Frontal cortex (tissue), 4 donors: ENCODE data around the gene ANKRD33B. TPM values are rescaled to one million over a fixed set of nuclear protein-coding genes. Genes with fewer than 3 reads are reported as not detected.
"Not testable (repeated sequence)": the region's sequence is repeated elsewhere in the genome, so short reads cannot be mapped to it uniquely, and the experiment has no call there.

Experiments
- DNase-seq, 2 donors: peaks; one replicate each; pipeline ENCODE4 v3.0.0; 2012; ENCODE audit warnings: low spot score in 2 of 2
- FAIRE-seq: peaks from 2 replicates; lab custom pipeline; 2012; peaks lifted over from hg19 to GRCh38; lab: Jason Lieb, UNC
- total RNA-seq: library from RNA; depleted of rRNA; stranded (reverse); fragments of >200 nt; gene quantifications from one replicate; pipeline ENCODE4 v1.2.3, GENCODE V29; 2014
- donor health status: control.
- donor health status: control.
- donor health status: control.

ANKRD33B gene
- total RNA-seq, 1 donor from 2014 or later, result 1.6 TPM

DNA sequence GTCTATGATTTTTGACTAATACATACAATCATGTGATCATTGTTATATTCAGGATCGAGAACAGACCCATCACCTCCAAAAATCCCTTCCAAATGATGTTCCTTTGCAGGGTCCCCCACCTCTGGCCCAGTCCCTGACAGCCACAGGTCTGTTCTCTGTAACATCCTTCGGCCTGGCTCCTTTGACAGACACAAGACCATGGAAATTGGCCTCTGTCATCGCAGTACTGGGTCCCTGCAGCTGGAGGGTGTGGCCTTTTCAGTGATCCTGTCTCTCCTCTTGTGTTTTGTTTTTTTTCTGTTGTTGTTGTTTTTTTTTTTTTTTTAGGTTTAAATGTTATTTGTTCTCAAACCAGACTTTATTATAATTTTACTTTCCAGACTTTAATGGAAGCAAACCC, 27.4 kb upstream of the ANKRD33B start:
- FAIRE-seq, result no peak
- DNase-seq, result no peak

DNA sequence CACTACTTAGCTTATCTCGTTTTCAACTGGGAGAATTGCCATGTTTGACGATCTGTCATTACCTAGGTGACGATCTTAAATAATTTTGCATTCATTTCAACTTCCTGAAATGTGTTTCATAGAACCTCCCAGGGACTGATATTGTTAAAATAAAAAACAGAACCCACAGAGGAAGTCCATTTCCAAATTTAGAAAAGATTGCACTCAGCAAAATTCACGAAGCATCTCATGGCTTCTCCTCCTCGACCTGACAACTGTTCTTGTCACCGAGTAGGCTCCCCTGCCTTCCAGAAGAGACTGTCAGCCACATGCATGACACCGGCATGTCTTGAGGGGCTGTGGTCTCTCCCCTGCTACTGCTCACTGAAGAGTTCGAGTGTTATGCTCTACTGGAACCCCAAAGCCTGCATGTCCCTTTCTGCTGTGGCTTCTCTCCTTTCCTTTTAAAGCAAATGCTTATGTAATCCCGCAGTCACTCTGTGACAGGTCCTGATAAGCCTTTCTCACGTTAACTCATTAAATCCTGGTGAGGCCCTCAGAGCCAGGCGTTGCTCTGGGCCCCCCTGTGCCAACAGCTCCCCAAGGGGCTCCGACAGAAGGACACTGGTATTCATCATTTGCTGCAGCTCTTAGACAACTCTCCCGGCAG, 26.8 kb upstream of the ANKRD33B start:
- DNase-seq (no peak), FAIRE-seq (no peak)

DNA sequence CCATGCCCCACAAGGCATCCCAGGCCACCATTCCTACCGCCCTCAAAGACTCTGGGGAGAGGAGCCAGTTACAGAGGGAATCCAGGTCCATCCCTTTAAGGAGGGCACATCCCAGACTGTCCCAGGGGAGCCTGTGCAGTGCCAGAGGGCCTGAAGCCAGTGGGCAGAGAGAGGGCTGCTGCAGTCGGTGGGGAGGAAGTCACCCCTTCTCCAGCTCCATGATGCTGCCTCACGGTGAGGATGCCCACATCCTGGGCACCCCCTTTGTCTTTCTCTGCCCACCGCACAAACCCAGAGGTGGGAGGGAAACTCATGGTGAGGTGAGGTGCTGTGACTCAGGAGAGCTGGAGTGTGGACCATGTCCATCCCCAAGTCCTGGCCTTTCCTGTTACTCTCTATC, 26.2 kb upstream of the ANKRD33B start:
- DNase-seq, result no peak
- FAIRE-seq, result no peak

DNA sequence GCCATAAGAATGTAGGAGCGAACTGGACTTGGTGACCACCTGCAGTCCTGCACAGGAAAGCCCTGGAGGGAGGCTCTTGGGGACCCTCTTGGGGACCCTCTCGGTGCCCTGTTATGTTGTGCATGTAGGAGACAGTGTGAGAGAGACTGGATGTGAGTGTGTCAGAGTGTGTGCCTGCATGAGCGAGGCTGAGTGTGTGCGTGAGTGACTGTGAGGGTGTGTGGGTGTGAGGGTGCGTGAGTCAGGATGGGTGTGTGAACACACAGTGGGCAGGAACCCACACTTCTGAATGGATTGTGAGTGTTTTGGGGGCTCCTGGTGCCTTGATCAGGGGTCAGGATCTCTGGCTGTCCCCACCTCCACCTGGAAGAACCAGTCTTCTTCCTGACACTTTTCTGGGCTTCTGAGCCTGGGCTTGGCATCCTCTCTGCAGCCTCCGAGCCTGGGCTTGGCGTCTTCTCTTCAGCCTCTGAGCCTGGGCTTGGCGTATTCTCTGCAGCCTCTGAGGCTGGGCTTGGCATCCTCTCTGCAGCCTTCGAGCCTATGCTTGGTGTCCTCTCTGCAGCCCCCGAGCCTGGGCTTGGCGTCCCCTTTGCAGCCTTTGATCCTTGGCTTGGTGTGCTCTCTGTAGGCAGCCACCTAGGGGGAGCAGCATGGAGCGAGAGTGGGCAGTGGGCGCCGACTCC, 25.6 kb upstream of the ANKRD33B start:
- DNase-seq (no peak), FAIRE-seq (no peak)

DNA sequence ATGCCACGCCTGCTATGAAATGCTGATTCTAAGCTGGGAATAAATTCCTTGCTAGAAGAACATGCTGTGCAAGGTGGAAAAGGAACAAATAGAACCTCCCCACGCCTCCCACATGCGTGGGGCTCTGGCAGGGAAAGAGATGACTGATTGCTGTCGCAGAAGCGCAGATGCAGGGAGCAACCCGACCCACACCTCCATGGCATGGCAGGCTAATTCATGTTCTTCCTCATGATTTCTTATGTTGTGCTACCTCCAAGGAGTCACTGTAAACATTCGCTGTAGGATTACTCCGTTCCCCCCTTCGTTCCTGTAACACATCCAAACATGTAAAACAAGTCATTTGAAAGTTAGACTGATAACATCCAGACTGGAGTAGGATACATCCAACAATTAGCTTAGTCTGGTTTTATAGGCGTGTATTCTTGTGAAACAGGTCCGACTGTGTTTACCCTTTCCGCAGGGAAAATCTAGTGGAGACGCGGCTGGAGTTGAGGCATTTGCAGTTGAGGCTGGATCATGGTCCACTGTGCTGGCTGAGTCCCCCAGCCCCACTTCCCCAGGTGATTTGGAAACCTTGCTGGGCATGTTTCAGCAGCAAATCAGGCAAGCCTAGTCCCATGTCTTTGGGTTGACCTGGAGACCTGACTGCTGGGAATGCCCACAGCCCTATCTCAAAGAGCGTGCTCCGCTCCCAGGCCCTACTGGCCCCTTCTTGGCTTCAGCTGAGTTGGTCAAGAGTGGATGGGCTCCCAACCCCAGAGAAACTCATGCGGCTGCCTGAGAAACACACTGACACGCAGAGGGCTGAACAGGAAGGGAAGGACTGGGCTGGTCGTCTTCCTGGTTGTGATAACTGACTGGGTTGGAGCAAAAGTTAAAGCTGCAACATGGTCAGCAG, 24.8 kb upstream of the ANKRD33B start:
- no peak for DNase-seq
- no peak for FAIRE-seq

DNA sequence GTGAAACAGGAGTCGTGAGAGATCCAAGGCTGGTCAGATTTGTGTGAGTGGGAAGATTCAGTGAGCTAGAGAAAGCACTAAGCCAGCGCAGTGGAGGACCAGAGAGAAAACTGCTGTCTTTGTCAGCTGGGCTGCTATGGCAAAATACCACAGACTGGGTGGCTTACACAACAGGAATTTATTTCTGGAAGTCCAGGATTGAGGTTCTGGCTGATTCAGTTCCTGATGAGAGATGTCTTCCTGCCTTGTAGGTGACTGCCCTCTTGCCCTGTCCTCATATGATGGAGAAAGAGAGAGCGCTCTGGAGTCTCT, 24.2 kb upstream of the ANKRD33B start:
- FAIRE-seq, result no peak
- no peak for DNase-seq

DNA sequence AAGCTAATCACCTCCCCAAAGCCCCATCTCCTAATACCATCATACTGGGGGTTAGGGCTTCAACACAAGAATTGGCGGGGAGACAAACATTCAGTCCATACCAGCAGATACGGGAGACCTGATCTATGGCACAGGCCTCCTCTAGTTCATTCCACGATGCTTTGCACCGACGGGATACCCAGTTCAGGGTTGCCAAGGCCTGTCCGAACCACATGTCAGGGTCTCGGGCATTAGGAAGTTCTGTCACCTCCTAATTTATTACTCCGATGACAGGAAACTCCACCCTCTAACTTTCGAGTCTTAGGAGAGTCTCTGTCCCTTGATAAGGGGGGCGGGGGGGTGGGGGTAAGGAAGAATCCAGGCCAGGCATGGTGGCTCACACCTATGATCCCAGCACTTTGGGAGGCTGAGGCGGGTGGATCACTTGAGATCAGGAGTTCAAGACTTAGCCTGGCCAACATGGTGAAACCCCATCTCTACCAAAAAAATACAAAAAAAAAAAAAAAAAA, 23.8 kb upstream of the ANKRD33B start:
- DNase-seq (no peak), FAIRE-seq (no peak)

DNA sequence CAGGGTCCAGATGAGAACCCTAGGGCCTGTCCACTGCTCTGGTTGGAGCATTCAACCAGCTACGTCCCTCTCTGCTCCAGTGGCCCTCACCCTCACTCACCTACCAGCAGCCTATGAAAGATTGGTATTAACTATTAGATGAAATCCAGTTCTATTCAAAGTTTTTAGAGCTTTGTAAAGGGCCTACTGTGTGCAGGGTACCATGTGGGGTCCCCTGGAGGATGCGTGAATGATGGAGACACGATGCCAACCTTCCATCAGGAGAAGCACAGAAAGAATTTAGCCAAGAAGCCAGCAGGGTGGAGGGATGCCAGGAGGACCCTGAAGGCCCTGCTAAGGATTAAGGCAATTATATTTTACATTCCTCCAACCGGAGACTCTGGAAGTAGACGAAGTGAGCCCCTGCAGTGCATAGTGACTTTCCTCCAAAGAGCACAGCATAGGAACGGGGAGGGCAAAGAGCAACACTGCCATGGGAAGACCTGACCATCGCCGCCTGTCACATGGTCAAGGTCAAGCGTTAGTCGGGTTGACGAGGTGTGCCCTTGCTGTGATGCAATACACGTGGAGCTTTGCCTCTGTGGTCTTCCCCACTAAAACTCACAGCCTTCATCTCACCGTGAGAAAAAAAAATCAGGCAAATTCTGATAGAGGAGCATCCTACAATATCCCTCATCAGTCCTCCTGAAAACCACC, 22.8 kb upstream of the ANKRD33B start:
- FAIRE-seq (no peak), DNase-seq (no peak)

DNA sequence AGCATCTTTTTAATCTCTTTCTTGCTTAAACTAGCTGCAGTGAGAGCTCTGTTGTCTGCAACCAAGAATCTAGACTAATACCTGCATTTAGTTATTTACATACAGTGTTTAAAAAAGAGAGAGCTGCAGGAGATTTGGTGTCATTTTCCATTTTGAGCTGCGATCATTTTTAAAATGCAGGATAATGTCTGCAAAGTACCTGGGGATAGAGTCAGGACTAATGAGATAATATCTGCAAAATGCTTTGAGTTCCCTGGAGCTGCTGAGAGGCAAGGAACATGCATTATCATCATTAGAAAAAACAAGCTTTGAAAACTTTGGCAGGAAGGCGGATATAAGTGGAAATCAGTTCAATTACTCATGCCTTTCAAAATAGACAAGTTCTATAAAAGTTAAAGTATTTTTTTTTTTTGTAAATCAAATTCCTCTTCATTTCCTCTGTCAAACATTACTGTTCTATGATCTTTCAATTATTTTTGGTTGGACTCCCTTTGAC, 21.8 kb upstream of the ANKRD33B start:
- FAIRE-seq, result no peak
- DNase-seq, result no peak

DNA sequence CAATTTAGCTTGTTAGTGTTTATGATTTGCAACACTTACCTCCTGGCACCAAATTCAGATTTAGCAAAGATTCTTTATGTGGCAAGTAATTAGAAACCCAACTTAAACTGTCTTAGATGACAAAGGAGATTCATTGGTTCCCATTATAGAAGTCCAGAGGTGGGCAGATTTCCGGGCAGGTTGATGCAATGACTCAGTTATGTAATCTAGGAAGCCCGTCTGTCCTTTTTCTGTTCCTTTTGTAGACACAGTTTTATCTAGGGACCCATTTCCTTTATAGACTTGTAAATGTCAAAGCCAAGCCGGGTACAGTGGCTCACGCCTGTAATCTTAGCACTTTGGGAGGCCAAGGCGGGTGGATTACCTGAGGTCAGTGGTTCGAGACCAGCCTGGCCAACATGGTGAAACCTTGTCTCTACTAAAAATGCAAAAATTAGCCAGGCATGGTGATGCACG, 20.3 kb upstream of the ANKRD33B start:
- FAIRE-seq, result no peak

DNA sequence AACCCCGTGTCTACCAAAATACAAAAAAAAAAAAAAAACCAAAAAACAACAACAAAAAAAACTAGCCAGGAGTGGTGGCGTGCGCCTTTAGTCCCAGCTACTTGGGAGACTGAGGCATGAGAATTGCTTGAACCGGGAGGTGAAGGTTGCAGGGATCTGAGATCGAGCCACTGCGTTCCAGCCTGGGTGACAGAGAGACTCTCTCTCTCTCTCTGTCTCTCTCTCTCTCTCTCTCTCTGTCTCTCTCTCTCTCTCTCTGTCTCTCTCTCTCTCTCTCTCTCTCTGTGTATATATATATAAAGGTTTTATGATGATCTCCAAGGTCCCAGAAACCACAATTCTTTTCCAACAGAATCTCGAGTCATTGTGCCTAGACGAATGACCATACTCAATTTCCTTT, 18.8 kb upstream of the ANKRD33B start:
- FAIRE-seq, result no peak
- DNase-seq, result no peak

More for the DNA sequence above, 20.3 kb upstream of the ANKRD33B start:
- DNase-seq, result no peak

DNA sequence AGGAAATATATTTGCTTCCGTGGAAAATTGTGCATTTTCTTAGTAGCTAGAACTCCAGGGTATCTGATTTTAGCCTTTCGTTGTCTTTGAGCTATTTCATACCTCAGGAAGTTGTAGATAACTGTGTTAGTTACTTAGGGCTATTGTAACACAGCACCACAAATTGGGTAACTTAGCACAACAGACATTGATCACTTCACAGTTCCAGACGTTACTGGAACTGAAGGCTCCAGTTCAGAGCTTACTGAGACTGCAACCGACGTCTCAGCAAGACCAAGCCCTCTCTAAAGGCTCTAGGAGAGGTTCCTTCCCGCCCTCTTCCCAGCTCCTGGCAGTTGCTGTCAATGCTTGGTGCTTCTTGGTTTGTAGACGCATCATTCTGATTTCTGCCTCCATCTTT, 17.7 kb upstream of the ANKRD33B start:
- FAIRE-seq, result no peak
- no peak for DNase-seq

DNA sequence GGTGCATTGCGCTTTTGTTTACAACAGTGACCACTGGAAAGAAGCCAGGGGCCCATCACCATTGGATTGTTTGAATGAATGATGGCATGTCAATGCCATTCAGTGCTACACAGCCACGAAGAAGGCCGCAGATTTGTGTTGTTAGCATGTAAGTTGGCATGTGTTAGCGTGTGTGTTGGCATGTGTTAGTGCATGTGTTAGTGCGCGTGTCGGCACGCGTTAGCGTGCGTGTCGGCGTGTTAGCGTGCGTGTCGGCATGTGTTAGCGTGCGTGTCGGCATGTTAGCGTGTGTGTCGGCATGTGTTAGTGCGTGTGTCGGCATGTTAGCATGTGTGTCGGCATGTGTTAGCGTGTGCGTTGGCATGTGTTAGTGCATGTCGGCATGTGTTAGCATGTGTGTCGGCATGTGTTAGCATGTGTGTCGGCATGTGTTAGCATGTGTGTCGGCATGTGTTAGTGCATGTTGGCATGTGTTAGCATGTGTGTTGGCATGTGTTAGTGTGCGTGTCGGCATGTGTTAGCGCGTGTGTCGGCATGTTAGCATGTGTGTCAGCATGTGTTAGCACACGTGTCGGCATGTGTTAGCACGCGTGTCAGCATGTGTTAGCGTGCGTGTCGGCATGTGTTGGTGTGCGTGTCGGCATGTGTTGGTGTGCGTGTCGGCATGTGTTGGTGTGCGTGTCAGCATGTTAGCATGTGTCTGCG, 15.3 kb upstream of the ANKRD33B start:
- FAIRE-seq, result no peak
- no peak for DNase-seq

DNA sequence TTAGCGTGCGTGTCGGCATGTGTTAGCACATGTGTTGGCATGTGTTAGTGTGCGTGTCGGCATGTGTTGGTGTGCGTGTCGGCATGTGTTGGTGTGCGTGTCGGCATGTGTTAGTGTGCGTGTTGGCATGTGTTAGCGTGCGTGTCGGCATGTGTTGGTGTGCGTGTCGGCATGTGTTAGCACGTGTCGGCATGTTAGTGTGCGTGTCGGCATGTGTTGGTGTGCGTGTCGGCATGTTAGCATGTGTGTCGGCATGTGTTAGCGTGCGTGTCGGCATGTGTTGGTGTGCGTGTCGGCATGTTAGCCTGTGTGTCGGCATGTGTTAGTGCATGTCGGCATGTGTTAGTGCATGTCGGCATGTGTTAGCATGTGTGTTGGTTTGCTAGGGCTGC, 14.8 kb upstream of the ANKRD33B start:
- DNase-seq, FAIRE-seq: not testable (repeated sequence)

DNA sequence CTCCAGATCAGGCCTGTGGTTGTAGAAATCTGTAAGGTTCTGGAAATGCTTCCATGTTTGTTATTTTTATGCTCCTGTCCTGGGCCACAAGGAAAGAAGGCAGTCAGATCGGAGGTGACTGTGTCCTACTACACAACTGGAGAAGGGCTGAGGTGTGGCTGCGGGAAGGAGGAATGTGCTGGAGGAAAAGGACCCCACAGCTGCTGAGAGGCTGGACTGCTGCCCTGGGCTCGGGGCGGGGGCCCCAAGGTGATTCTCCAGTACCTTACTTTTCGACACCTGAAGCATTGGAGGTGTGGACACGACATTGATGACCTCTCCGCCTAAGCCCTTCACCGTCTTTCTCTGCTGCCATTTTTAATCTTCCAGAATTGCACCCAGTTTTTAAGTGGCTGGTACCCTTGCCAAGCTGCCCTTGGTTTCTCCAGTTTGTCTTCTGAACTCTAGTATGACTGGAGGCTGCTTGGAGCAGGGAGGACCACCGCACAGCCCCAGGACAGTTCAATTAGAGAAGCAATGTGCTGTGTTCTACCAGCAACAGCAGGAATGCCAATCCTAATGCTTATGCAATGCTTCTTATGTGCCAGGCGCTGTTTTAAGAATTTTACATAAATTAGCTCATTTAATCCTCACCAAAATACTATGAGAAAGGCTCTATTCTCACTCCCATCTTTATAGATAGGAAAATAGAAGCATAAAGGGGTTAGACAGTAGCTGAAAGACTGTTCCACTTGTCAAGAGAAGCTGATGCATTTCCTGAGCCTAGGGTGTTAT, 13.5 kb upstream of the ANKRD33B start:
- FAIRE-seq, result no peak
- no peak for DNase-seq

DNA sequence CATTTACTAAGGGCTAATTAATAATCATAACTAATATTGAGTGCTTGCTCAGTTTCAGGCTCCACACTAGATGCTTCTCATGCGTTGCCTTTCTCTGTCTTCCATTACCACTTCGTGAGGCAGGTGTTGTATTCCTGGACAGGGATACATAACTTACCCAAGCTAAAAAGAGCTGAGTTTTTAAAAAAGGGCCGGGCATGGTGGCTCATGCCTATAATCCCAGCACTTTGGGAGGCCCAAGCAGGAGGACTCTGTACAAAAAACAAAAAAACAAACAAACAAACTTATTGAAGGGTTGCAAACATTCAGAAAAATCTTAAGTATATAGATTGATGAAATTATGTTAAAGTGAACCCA, 12.1 kb upstream of the ANKRD33B start:
- DNase-seq (no peak), FAIRE-seq (no peak)

DNA sequence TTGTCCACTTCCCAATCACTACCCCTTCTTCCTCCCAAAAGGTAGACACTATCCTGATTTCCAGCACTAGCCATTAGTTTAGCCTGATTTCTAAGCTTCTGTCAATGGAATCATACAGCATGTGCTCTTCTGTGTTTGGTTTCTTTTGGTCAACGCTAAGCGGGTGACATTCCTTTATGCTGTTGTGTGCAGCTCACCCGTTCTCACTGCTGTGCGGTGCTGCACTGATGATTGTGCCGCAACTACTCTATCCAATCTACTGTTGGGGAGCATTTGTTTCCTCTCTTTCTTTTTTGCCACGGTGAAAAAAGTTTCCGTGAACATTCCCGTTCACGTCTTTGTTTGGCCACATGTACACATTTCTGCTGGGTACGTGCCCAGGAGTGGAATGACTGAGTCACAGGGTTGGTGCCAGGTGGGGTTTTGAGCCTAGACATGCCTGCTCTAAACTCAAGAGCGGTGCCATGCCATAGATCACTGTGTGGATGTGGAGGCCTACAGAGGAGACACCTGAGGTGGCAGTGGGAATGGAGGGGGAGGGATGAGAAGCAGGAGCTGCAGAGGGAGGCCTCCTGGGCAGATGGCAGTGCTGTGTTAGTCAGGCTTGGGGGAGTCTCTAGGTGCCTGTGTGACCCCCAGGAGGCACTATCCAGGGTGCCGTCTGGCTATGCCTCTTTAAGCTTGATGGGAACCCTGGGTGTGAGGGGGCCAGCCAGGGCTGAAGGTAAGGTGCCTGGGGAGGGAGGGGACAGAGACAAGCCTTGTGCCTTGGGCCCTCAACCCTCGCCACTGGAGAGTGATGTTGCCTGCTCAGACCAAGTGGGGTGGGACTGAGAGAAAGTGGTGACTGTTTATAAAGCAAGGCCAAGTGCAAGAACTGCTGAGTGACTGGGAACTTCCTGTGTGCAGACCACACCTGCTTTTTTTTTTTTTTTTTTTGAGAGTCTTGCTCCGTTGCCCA, 11.4 kb upstream of the ANKRD33B start:
- FAIRE-seq (no peak), DNase-seq (no peak)

DNA sequence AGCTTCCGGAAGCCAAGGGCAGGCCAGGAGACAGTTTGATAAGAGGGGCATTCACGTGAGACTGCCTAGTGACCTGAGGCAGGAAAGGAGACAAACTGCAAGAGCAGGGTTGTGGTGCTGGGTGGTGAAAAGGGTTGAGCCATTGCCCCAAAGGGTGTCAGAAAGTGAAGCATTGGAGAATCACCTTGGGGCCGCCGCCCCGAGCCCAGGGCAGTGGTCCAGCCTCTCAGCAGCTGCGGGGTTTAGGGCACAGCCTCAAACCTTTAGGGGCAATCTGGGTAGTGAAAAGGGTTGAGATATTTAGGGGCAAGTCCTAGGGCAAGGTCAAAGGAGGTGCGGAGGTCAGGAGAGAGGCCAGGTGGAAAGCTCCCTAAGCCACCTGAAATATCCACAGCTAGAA, 10.4 kb upstream of the ANKRD33B start:
- DNase-seq (no peak), FAIRE-seq (no peak)
